Sigmoid colon (tissue), 4 donors: ENCODE results near the gene GGPS1.

Experiments
- EP300 ChIP-seq, 4 donors: sonication (generic); formaldehyde crosslinking; IDR thresholded peaks; one replicate each; pipeline ENCODE4 v1.6.1; 2017; ENCODE audit warnings: antibody characterized with exemption in 4 of 4
- TF ChIP-seq, protein P1 (sequence below), 4 experiments: fragments of 450-650 bp in 3 of 4; fragments of 200-600 bp in 1 of 4; IDR thresholded peaks; one replicate each; pipeline ENCODE4 v1.5.1; 2016 to 2019; ENCODE audit warnings: antibody characterized with exemption in 4 of 4, mild to moderate bottlenecking in 3 of 4, moderate library complexity in 2 of 4

DNA sequence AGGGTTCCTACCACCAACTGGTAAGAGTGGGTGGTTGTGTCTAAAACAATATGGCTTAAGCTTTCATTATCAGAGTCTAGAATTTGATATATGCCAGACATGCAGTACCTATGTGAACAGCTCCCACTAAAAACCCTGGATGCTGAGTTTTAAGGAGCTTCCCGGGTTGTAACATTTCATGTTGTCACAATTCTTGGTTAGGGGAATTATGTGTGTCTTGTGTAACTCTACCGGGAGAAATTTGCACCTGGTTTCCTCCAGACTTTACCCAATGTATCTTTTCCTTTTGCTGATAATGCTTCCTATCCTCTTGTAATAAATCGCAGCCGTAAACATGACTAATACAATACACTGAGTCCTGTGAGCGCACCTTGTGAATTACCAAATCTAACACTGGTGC is 48.7 kb upstream of the GGPS1 start:
- TF ChIP-seq, protein P1, sequence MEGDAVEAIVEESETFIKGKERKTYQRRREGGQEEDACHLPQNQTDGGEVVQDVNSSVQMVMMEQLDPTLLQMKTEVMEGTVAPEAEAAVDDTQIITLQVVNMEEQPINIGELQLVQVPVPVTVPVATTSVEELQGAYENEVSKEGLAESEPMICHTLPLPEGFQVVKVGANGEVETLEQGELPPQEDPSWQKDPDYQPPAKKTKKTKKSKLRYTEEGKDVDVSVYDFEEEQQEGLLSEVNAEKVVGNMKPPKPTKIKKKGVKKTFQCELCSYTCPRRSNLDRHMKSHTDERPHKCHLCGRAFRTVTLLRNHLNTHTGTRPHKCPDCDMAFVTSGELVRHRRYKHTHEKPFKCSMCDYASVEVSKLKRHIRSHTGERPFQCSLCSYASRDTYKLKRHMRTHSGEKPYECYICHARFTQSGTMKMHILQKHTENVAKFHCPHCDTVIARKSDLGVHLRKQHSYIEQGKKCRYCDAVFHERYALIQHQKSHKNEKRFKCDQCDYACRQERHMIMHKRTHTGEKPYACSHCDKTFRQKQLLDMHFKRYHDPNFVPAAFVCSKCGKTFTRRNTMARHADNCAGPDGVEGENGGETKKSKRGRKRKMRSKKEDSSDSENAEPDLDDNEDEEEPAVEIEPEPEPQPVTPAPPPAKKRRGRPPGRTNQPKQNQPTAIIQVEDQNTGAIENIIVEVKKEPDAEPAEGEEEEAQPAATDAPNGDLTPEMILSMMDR (IDR thresholded peaks at IDR 0.05): no peak
- no peak for TF ChIP-seq EP300 (IDR thresholded peaks at IDR 0.05)
